HL-60 (cell line): ENCODE results near the gene GALNT5.

Source experiments
- DNase-seq, 2 experiments: peaks; one replicate each; pipeline ENCODE4 v3.0.0-alpha.2; 2010 to 2020; ENCODE audit warnings: low read depth in 1 of 2, low spot score in 1 of 2
- H3K27ac ChIP-seq: fragments of 250-450 bp; sonication (Bioruptor Pico); replicated peaks from 2 replicates; pipeline ENCODE4 v1.5.1; 2020; ENCODE audit warnings: mild to moderate bottlenecking, moderate library complexity
- H3K27me3 ChIP-seq: fragments of 250-450 bp; sonication (Bioruptor Pico); 2 replicates; pipeline ENCODE4 v1.5.1; 2021; ENCODE audit warnings: mild to moderate bottlenecking, moderate library complexity; ENCODE audit not compliant: insufficient read depth, poor library complexity, severe bottlenecking
- H3K4me3 ChIP-seq: replicated peaks from 2 replicates; pipeline ENCODE4 v1.5.1; 2011; ENCODE audit warnings: mild to moderate bottlenecking, control low read depth, low read length; ENCODE audit not compliant: insufficient read depth
- CTCF ChIP-seq: IDR thresholded peaks from one replicate; pipeline ENCODE4 v1.5.1; 2011; ENCODE audit warnings: low read length, control low read depth, inconsistent platforms; ENCODE audit not compliant: insufficient read depth
- GABPA ChIP-seq: IDR thresholded peaks from 2 replicates; pipeline ENCODE4 v1.6.1; 2012; ENCODE audit warnings: low read depth
- POLR2AphosphoS5 ChIP-seq: IDR thresholded peaks from 2 replicates; pipeline ENCODE4 v1.6.1; 2012; ENCODE audit warnings: low read depth
- REST ChIP-seq: IDR thresholded peaks from 2 replicates; pipeline ENCODE4 v1.6.1; 2012; ENCODE audit warnings: low read depth; ENCODE audit not compliant: insufficient replicate concordance
- SPI1 ChIP-seq: IDR thresholded peaks from 2 replicates; pipeline ENCODE4 v1.6.1; 2012; ENCODE audit warnings: low read depth, mild to moderate bottlenecking, borderline replicate concordance

GALNT5 gene

GRCh38 chr2:157244691-157245090 lies 12.8 kb upstream of the GALNT5 start:
- no peak for DNase-seq
- H3K27me3 ChIP-seq = no peaks in the 10 kb centered on the region
- H3K4me3 ChIP-seq = no peak overlapping the region
- TF ChIP-seq CTCF = no peak
- no peak for TF ChIP-seq REST
- TF ChIP-seq SPI1 = no peak
- no peak for TF ChIP-seq POLR2AphosphoS5
- TF ChIP-seq GABPA = no peak
- H3K27ac ChIP-seq = no peak overlapping the region

GRCh38 chr2:157245144-157245840 lies 12.2 kb upstream of the GALNT5 start:
- DNase-seq = no peak
- Histone ChIP-seq H3K4me3 (no peak overlapping the region), H3K27me3 (no peaks in the 10 kb centered on the region), H3K27ac (no peak overlapping the region)
- TF ChIP-seq SPI1 (no peak), CTCF (no peak)

- no peak for DNase-seq
- Histone ChIP-seq H3K4me3 (no peak overlapping the region), H3K27ac (no peak overlapping the region), H3K27me3 (no peaks in the 10 kb centered on the region)
- TF ChIP-seq CTCF = no peak
- no peak for TF ChIP-seq GABPA
- TF ChIP-seq REST = no peak
- no peak for TF ChIP-seq SPI1
- TF ChIP-seq POLR2AphosphoS5 = no peak
These were observed 11.4 kb upstream of the GALNT5 start for GRCh38 chr2:157245846-157246764.
